ENCODE data around the gene CLDN24.

DNA sequence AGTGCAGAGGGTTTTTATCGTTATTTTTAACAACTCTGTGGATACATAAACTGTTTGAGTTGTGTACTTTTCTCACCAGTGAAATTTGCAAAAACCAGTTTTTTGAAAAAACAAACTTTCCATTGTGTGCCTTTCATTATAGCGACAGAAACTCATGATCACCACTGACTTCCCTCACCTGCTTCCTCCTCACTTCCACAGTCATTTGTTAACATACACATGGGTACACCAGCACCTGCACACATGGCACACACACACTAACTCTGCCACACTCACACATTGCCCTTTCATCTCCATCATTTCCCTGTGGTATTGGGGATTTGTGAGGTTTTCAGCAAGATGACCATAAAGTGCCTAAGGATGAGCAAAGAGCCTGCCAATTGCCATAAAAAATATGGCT is 22.8 kb downstream of the CLDN24 start:
- TF ChIP-seq, protein P1, sequence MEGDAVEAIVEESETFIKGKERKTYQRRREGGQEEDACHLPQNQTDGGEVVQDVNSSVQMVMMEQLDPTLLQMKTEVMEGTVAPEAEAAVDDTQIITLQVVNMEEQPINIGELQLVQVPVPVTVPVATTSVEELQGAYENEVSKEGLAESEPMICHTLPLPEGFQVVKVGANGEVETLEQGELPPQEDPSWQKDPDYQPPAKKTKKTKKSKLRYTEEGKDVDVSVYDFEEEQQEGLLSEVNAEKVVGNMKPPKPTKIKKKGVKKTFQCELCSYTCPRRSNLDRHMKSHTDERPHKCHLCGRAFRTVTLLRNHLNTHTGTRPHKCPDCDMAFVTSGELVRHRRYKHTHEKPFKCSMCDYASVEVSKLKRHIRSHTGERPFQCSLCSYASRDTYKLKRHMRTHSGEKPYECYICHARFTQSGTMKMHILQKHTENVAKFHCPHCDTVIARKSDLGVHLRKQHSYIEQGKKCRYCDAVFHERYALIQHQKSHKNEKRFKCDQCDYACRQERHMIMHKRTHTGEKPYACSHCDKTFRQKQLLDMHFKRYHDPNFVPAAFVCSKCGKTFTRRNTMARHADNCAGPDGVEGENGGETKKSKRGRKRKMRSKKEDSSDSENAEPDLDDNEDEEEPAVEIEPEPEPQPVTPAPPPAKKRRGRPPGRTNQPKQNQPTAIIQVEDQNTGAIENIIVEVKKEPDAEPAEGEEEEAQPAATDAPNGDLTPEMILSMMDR (IDR thresholded peaks at IDR 0.05 in 4 of 5, conservative IDR thresholded peaks at IDR 0.05 in 1 of 5), result no peak
- TF ChIP-seq POLR2A (IDR thresholded peaks at IDR 0.05), result no peak

Data from gastrocnemius medialis (tissue), 4 donors.